HG02571 (cell line): ENCODE data around the gene KCTD12.
A peak's percentile ranks its signal among the peaks of the same experiment; 100 is the strongest.
"Not testable (repeated sequence)": the region's sequence is repeated elsewhere in the genome, so short reads cannot be mapped to it uniquely, and the experiment has no call there.

Source experiments
- ATAC-seq: cut with Tn5 transposase; IDR thresholded peaks from one replicate; pipeline ENCODE4 v1.9.1; 2021; ENCODE audit warnings: mild to moderate bottlenecking, moderate library complexity; ENCODE audit not compliant: unreplicated experiment

KCTD12 gene

GRCh38 chr13:76886292-76887075, at the start of gene KCTD12:
KCTD12 (minus strand) TSS chr13:76886405; CDS start chr13:76886148, 257 bp downstream.
- ATAC-seq: peak; percentile 65

GRCh38 chr13:76934671-76935070, 48.5 kb upstream of the KCTD12 start:
- no peak for ATAC-seq

- ATAC-seq: no peak
Measured at GRCh38 chr13:76932076-76932475, 45.9 kb upstream of the KCTD12 start.

DNA sequence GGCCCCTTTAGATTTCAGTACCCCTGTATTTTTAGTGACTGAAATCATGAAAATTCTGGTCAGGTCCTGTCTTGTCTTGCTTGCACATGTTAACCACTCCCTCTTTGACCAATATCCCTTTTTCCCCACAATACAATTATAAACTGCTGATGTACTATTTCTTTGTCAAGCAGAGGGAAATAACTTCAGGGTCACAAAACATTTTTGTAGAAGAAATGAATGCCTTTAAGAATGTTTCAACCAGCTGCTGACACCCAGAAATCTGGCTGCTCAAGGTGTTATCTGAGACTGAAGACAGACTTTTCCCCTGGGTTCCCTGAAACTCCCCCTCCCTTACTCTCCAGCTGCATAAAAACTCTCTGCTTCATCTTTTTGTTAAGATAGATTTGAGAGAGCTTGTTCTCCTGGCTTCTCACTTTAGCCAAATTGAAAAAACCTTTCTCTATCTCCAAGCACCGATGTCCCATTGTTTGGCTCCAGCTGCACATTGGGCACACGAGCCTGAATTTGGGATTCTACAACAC, 43.7 kb upstream of the KCTD12 start:
- ATAC-seq: no peak

GRCh38 chr13:76929320-76929719, 43.1 kb upstream of the KCTD12 start:
- no peak for ATAC-seq

- no peak for ATAC-seq
Measured at GRCh38 chr13:76928456-76928855, 42.3 kb upstream of the KCTD12 start.

GRCh38 chr13:76927955-76928354, 41.8 kb upstream of the KCTD12 start:
- no peak for ATAC-seq

DNA sequence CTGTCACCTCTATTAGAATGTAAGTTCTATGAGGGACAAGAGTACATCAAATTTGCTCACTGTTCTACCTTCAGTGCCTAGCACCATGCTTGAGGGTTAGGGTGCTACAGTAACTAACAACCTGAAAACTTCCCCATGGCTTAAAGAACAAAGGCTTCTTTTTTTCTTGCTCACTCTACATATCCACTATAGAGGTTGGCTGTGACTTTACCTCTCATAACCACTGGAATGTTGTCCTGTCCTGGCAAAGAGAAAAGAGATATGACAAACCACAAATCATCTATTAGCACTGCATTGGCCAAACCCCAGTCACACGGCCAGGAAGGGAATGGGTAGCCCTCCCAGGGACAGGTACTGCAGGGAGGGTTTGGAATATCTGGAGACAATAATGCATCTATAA, 38.9 kb upstream of the KCTD12 start:
- no peak for ATAC-seq

DNA sequence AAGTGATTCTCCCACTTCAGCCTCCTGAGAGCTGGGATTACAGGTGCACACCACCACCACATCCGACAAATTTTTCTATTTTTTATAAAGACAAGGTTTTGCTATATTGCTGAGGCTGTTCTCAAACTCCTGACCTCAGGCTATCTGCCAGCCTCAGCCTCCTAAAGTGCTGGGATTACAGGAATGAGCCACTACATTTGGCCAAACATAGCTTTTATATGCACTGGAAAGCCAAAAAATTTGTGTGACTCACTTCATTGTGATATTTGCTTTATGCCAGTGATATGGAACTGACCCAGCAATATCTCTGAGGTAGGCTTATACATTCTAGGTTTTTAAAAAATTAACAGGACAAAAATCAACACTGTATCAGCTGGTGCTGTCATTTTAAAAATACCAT, 35.3 kb upstream of the KCTD12 start:
- ATAC-seq: no peak

DNA sequence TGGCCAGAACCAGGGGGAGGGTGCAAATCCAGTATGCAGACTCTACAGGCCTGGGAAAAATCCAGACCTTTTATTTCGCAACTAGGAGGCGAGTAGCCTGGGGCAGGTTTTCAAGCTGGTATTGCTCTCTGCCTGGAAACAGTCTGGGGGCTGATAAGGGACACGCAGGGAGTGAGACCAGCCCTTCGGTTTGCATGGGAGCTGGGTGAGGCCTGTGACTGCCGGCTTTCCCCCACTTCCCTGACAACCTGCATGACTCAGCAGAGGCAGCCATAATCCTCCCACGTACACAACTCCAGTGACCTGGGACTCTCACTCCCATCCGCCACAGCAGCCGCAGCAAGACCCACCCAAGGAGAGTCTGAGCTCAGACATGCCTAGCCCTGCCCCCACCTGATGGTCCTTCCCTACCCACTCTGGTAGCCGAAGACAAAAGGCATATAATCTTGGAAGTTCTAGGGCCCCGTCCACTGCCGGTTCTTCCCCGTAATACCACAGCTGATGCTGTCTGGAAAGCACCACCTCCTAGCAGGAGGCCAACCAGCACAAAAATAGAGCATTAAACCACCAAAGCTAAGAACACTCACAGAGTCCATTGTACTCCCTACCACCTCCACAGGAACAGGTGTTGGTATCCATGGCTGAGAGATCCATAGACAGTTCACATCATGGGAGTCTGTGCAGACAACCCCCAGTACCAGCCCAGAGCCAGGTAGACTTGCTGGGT, 31.7 kb upstream of the KCTD12 start:
- ATAC-seq: not testable (repeated sequence)

DNA sequence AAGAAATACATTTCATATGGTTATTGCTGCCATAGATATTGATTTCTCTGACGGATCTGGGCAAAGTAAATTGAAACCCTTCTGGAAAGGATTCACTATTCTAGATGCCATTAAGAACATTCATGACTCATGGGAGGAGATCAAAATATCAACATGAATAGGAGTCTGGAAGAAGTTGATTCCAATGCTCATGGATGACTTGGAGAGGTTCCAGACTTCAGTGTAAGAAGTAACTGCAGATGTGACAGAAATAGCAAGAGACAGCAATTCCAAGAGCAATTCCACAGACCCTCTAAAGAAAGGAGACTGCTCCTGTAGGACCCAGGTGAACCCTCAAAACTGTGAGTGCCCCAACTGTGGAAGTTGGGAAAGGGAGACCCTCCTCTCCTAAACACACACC, 30.9 kb upstream of the KCTD12 start:
- ATAC-seq: no peak

DNA sequence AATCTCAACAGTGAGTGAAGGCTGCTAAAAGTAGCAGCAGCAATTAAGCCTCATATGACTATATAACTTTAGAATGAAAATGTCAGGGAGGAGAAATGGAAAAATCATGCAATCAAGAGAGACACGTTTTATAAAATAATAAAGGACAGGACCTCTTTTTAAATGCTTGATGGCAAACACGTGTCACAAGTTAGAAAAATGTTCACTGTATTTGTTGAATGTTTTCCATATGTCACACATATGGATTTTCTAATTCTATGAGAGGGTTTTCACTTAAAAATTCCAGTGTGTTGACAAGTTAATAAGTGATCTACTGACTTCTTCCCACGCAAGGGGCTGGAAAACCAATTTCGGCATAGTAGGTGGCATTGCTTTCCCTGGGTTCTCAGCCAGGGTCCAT, 27.7 kb upstream of the KCTD12 start:
- ATAC-seq: no peak

GRCh38 chr13:76912476-76912875, 26.3 kb upstream of the KCTD12 start:
- ATAC-seq: no peak

DNA sequence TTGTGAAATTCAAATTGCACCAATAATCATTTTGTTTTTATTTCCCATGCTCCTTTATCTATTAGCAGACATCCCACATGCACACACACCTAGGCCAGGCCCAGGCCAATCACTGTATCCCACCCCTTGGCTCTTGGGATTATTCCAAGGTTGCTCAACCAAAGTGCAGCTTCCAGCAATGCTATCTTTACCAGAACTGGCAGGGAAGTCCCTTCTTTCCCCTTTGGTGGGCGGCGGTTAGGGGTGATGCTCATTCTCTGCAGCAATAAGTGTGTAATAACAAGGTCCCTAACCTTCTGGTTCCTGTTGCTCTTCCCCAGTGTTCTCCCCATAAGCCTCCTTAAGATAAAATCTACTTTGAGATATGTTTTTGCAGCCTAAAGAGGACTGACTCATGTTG, 18.3 kb upstream of the KCTD12 start:
- ATAC-seq: no peak

- peak; percentile 78 for ATAC-seq
Measured at GRCh38 chr13:76903544-76904162, 17.4 kb upstream of the KCTD12 start.

DNA sequence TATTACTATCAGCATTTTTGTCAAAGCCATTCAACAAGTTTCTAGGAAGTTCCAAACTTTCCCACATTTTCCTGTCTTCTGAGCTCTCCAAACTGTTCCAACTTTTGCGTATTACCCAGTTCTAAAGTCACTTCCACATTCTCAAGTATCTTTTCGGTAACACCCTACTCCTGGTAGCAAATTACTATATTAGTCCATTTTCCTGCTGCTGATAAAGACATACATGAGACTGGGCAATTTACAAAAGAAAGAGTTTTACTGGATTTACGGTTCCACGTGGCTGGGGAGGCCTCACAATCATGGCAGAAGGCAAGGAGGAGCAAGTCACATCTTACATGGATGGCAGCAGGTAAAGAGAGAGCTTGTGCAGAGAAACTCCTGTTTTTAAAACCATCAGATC, 12.9 kb upstream of the KCTD12 start:
- not testable (repeated sequence) for ATAC-seq

DNA sequence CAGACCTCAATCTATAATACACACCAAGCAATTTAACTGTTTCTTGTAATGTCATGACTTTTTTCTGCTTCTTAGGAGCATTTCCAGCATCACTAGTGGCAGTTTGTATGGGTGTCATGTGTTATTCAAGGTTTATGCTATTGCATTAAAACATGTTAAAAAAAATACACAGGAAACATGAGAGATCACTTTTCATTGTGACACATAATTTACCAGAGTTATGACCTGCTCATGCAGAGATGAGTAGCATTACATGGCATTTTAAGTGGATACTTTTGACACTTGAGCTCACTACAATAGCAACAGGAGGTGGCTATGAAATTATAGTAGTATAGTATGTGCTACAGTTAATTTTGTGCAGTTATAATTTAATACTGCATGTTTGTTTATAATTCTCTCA, 11.0 kb upstream of the KCTD12 start:
- not testable (repeated sequence) for ATAC-seq

DNA sequence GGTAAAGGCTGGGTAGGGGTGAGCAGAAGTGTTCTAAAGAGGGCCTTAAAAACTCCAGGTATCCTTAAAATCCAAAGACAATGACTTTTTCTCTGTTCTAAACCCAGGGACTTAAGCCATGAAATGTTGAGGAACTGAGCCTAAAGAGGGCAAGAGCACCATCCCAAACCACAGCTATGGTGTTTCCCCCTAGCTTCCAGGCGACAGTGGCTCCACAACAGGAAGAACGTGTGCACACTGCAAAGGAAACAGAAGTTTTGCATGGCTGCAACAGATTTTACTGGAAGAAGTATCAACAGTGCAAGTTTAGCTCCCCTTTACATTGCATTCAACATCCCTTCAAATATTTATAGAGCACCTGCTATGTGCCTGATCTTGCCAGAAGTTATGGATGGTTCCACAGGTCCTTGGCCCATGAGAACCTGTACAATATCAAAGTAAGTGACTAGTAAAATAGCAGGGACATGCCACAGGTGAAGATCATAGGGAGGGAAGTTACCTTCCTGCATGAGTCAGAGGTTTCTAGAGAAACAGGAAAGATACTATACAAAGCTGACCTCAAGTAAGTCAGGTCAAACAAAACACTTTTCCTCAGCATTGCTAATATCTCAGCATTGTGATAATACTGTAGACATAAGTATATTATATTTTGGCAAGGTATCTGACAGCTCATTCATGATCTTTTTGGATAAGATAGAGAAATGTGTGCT, 8.4 kb upstream of the KCTD12 start:
- no peak for ATAC-seq

- no peak for ATAC-seq
Measured at GRCh38 chr13:76892488-76892887, 6.3 kb upstream of the KCTD12 start.

DNA sequence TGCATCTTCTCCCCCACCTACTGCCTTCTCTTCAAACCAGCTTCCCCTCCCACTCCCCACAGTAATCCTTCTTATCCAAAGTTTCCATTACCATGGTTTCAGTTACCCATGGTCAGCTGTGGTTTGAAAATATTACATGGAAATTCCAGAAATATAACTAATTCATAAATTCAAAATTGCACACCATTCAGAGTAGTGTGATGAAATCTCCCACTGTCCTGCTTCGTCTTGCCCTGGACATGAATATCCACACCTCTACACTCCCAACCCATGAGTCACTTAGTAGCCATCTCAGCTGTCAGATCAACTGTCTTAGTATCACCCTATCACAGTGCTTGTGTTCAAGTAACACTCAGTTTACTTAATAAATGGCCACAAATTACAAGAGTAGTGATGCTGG, 3.8 kb upstream of the KCTD12 start:
- no peak for ATAC-seq

DNA sequence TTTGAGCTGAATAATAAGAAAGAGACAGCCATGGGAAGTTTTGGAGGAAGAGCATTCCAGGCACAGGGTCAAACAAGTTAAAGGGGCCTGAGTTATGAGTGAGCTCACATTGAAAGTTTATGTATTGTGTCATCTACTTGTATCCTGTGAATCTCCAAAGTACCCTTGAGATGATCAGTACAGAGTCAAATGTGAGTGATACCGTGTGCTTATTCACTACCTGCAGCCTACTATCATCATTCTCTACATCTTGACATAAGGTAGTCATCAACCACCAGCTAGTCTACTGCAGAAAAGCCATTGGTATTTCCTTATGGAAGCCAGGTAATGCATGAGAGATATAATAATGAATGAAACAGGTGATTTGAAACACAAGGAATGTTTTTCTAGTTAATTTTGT, 3.0 kb upstream of the KCTD12 start:
- no peak for ATAC-seq
